Breast epithelium (tissue), 4 donors: Measurements from ENCODE around the gene MOV10. TPM values are rescaled to one million over a fixed set of nuclear protein-coding genes. Genes with fewer than 3 reads are reported as not detected.

Experiments
- DNase-seq, 2 donors: peaks; one replicate each; pipeline ENCODE4 v3.0.0-alpha.2; 2019; ENCODE audit warnings: low spot score in 2 of 2
- H3K27ac ChIP-seq, 2 donors: fragments of 200-600 bp; sonication (generic) in 1 of 2; one replicate each; pipeline ENCODE4 v1.5.1; 2016 to 2019; ENCODE audit warnings: mild to moderate bottlenecking in 1 of 2
- H3K27me3 ChIP-seq, 2 donors: fragments of 200-600 bp; sonication (generic) in 1 of 2; one replicate each; pipeline versions ENCODE4 v1.5.1 to v1.6.0; 2017 to 2019; ENCODE audit warnings: control low read depth in 1 of 2, mild to moderate bottlenecking in 1 of 2
- H3K36me3 ChIP-seq: fragments of 200-600 bp; one replicate; pipeline ENCODE4 v1.5.1; 2019
- H3K4me1 ChIP-seq, 2 donors: fragments of 200-600 bp; sonication (generic); one replicate each; pipeline ENCODE4 v1.5.1; 2016 to 2019; ENCODE audit warnings: control low read depth in 1 of 2
- H3K4me3 ChIP-seq, 3 donors: fragments of 200-600 bp; sonication (generic); 1 replicate in 2 of 3; 2 replicates in 1 of 3; pipeline ENCODE4 v1.5.1; 2016 to 2019; ENCODE audit warnings: mild to moderate bottlenecking in 3 of 3, moderate library complexity in 2 of 3
- H3K9me3 ChIP-seq, 2 donors: fragments of 200-600 bp; sonication (generic) in 1 of 2; one replicate each; pipeline ENCODE4 v1.5.1; 2016 to 2019; ENCODE audit warnings: control low read depth in 1 of 2
- CTCF ChIP-seq, 3 donors: fragments of 450-650 bp; IDR thresholded peaks; one replicate each; pipeline ENCODE4 v1.5.1; 2016 to 2017; ENCODE audit warnings: antibody characterized with exemption in 3 of 3, mild to moderate bottlenecking in 3 of 3, moderate library complexity in 3 of 3
- POLR2A ChIP-seq: fragments of 450-650 bp; IDR thresholded peaks from one replicate; pipeline ENCODE4 v1.6.1; 2016; ENCODE audit warnings: antibody characterized with exemption, mild to moderate bottlenecking, moderate library complexity
- POLR2AphosphoS5 ChIP-seq, 3 donors: sonication (generic); formaldehyde crosslinking; IDR thresholded peaks; one replicate each; pipeline ENCODE4 v1.6.1; 2017; ENCODE audit warnings: antibody characterized with exemption in 3 of 3
- intact Hi-C: fragments of 100-400 bp; cut with DNase I; formaldehyde crosslinking; loops from one replicate; pipeline ENCODE4 v1.15.1; 2023; ENCODE audit warnings: low total_unique reads
- total RNA-seq, 3 donors: library from RNA; depleted of rRNA; stranded (reverse); fragments of >200 nt; gene quantifications; one replicate each; pipeline ENCODE4 v1.1.0, GENCODE V29; 2016

Gene MOV10
- total RNA-seq, 3 donors from 2014 or later, result 14.7 to 52.2 (median 42.6) TPM

GRCh38 chr1:112693821-112694220, 19.4 kb downstream of the MOV10 start:
- H3K36me3 ChIP-seq, result no peaks in the 10 kb centered on the region
- intact Hi-C loops, result loop anchor here (10.0 kb wide), 1 partner anchor 951 kb away; no protein-coding TSS in a partner anchor
- no peak for DNase-seq

GRCh38 chr1:112694363-112694929, 20.0 kb downstream of the MOV10 start:
- TF ChIP-seq POLR2A, result no peak
- TF ChIP-seq POLR2AphosphoS5 (IDR thresholded peaks at IDR 0.05), result no peak
- TF ChIP-seq CTCF (IDR thresholded peaks at IDR 0.05), result no peak
- H3K27ac ChIP-seq, result no peak overlapping the region
- intact Hi-C loops, result loop anchor here (10.0 kb wide), 1 partner anchor 950 kb away; no protein-coding TSS in a partner anchor
- no peaks in the 10 kb centered on the region for H3K27me3 ChIP-seq
- H3K4me3 ChIP-seq, result no peak overlapping the region
- H3K4me1 ChIP-seq, result peaks cover 0 to 7% of the 10 kb centered on the region in 2 donors
- DNase-seq, result no peak
- no peaks in the 10 kb centered on the region for H3K9me3 ChIP-seq
- H3K36me3 ChIP-seq, result no peaks in the 10 kb centered on the region

More at GRCh38 chr1:112693821-112694220, 19.4 kb downstream of the MOV10 start:
- no peak overlapping the region for H3K4me3 ChIP-seq
- no peak overlapping the region for H3K27ac ChIP-seq
- no peaks in the 10 kb centered on the region for H3K27me3 ChIP-seq
- H3K4me1 ChIP-seq, result peaks cover 0 to 6% of the 10 kb centered on the region in 2 donors
- no peaks in the 10 kb centered on the region for H3K9me3 ChIP-seq
- TF ChIP-seq POLR2AphosphoS5 (IDR thresholded peaks at IDR 0.05) (no peak), CTCF (IDR thresholded peaks at IDR 0.05) (no peak), POLR2A (no peak)

GRCh38 chr1:112695276-112695675, 20.8 kb downstream of the MOV10 start:
- intact Hi-C loops, result loop anchor here (10.0 kb wide), 1 partner anchor 950 kb away; no protein-coding TSS in a partner anchor
- TF ChIP-seq CTCF (IDR thresholded peaks at IDR 0.05) (no peak), POLR2AphosphoS5 (IDR thresholded peaks at IDR 0.05) (no peak), POLR2A (no peak)
- Histone ChIP-seq H3K4me3 (no peak overlapping the region), H3K27ac (no peak overlapping the region), H3K36me3 (no peaks in the 10 kb centered on the region), H3K27me3 (no peaks in the 10 kb centered on the region), H3K4me1 (peaks cover 1 to 14% of the 10 kb centered on the region in 2 donors), H3K9me3 (no peaks in the 10 kb centered on the region)
- no peak for DNase-seq

DNA sequence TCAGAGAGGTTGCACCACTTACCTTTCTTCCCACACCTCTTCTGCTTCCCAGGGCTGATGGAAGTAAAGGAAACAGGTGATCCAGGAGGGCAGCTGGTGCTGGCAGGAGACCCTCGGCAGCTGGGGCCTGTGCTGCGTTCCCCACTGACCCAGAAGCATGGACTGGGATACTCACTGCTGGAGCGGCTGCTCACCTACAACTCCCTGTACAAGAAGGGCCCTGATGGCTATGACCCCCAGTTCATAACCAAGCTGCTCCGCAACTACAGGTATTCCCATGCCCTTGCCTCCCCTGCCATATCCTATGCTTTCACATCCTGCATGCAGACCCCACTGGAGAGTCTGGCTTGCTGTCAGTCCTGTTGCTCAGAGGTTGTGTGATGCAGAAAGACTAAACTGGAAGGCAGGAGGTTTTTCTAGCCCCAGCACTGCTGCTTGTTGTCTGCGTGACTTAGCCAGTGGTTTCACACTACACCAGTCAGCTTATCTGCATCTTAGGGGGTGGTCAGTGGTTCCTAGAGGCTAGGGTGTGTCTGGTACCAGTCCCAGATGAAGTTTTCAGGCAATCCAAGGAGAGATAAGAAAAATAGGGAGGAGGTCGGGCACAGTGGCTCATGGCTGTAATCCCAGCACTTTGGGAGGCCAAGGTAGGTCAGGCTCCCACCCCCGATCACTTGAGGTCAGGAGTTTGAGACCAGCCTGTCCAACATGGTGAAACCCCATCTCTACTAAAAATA, 22.3 kb downstream of the MOV10 start:
- TF ChIP-seq POLR2A (no peak), CTCF (IDR thresholded peaks at IDR 0.05) (no peak), POLR2AphosphoS5 (IDR thresholded peaks at IDR 0.05) (no peak)
- no peak overlapping the region for H3K27ac ChIP-seq
- intact Hi-C loops, result loop anchor here (10.0 kb wide), 1 partner anchor 948 kb away; no protein-coding TSS in a partner anchor
- H3K9me3 ChIP-seq, result no peaks in the 10 kb centered on the region
- DNase-seq, result no peak
- no peaks in the 10 kb centered on the region for H3K27me3 ChIP-seq
- H3K36me3 ChIP-seq, result no peaks in the 10 kb centered on the region
- no peak overlapping the region for H3K4me3 ChIP-seq
- peaks cover 11 to 23% of the 10 kb centered on the region in 2 donors for H3K4me1 ChIP-seq

GRCh38 chr1:112697781-112698201, 23.3 kb downstream of the MOV10 start:
- H3K27me3 ChIP-seq, result no peaks in the 10 kb centered on the region
- TF ChIP-seq CTCF (IDR thresholded peaks at IDR 0.05), result no peak
- no peak for TF ChIP-seq POLR2AphosphoS5 (IDR thresholded peaks at IDR 0.05)
- no peak for TF ChIP-seq POLR2A
- H3K4me3 ChIP-seq, result no peak overlapping the region
- intact Hi-C loops, result loop anchor here (10.0 kb wide), 1 partner anchor 947 kb away; no protein-coding TSS in a partner anchor
- H3K36me3 ChIP-seq, result no peaks in the 10 kb centered on the region
- H3K27ac ChIP-seq, result peak overlapping the region; percentile 86 to 99
- no peaks in the 10 kb centered on the region for H3K9me3 ChIP-seq
- no peak for DNase-seq
- peaks cover 11 to 23% of the 10 kb centered on the region in 2 donors for H3K4me1 ChIP-seq
